OCI-LY3 (cell line): ENCODE measurements around the gene PRKAA2.

Experiments used
- H2AFZ ChIP-seq: fragments of 200-600, 300-600 bp; shearing (Covaris generic); 2 replicates; pipeline ENCODE4 v1.6.0; 2014; ENCODE audit warnings: antibody characterized with exemption, low read depth, low read length
- H3K27ac ChIP-seq: fragments of 200-600, 300-600 bp; sonication (generic); 2 replicates; pipeline ENCODE4 v1.5.1; 2014; ENCODE audit warnings: mild to moderate bottlenecking, low read length, moderate library complexity, mixed read lengths
- H3K27me3 ChIP-seq: fragments of 200-600, 300-600 bp; sonication (generic); 2 replicates; pipeline ENCODE4 v1.6.1; 2014; ENCODE audit warnings: low read depth, low read length, mixed read lengths
- H3K36me3 ChIP-seq: fragments of 200-600, 300-600 bp; sonication (generic); replicated peaks from 2 replicates; pipeline ENCODE3; 2014; ENCODE audit warnings: low read depth, low read length, mixed read lengths
- H3K4me1 ChIP-seq: fragments of 300-600, 200-600 bp; sonication (generic); 2 replicates; pipeline ENCODE4 v1.6.1; 2014; ENCODE audit warnings: low read length, mixed read lengths
- H3K4me2 ChIP-seq: fragments of 200-600, 300-600 bp; sonication (generic); 2 replicates; pipeline ENCODE4 v1.6.1; 2014; ENCODE audit warnings: low read length, mixed read lengths
- H3K4me3 ChIP-seq: fragments of 300-600, 200-600 bp; sonication (generic); 2 replicates; pipeline ENCODE4 v1.5.1; 2014; ENCODE audit warnings: antibody characterized with exemption, mild to moderate bottlenecking, low read length, moderate library complexity
- H3K79me2 ChIP-seq: fragments of 300-600, 200-600 bp; shearing (Covaris generic); 2 replicates; pipeline ENCODE4 v1.6.1; 2014; ENCODE audit warnings: mild to moderate bottlenecking, low read length, mixed read lengths
- H3K9ac ChIP-seq: fragments of 300-600, 200-600 bp; shearing (Covaris generic); 2 replicates; pipeline ENCODE4 v1.6.0; 2014; ENCODE audit warnings: mild to moderate bottlenecking, low read length, moderate library complexity
- H3K9me3 ChIP-seq: fragments of 200-600, 300-600 bp; shearing (Covaris generic); 2 replicates; pipeline ENCODE4 v1.6.1; 2014; ENCODE audit warnings: low read length, mixed read lengths; ENCODE audit not compliant: insufficient read depth
- H4K20me1 ChIP-seq: fragments of 200-600, 300-600 bp; sonication (generic); 2 replicates; pipeline ENCODE4 v1.6.1; 2016; ENCODE audit warnings: low read length, mixed read lengths; ENCODE audit not compliant: insufficient read depth
- CTCF ChIP-seq: fragments of 200-600, 300-600 bp; sonication (generic); IDR thresholded peaks from 2 replicates; pipeline ENCODE4 v1.5.1; 2014; ENCODE audit warnings: antibody characterized with exemption, low read length, low read depth
- EZH2phosphoT487 ChIP-seq: fragments of 200-600 bp; shearing (Covaris generic); IDR thresholded peaks from 2 replicates; pipeline ENCODE4 v1.6.1; 2018; ENCODE audit warnings: antibody characterized with exemption, mixed run types, low read depth

PRKAA2 gene

GRCh38 chr1:56710646-56711045 lies 65.5 kb downstream of the PRKAA2 start:
- no peak overlapping the region for H3K4me3 ChIP-seq
- no peak for TF ChIP-seq EZH2phosphoT487
- TF ChIP-seq CTCF, result no peak
- no peaks in the 10 kb centered on the region for H3K36me3 ChIP-seq
- H3K4me2 ChIP-seq, result no peak overlapping the region
- no peaks in the 10 kb centered on the region for H3K9me3 ChIP-seq
- H3K79me2 ChIP-seq, result no peaks in the 10 kb centered on the region
- no peaks in the 10 kb centered on the region for H3K4me1 ChIP-seq
- H3K27ac ChIP-seq, result no peak overlapping the region
- H2AFZ ChIP-seq, result no peak overlapping the region
- no peaks in the 10 kb centered on the region for H3K27me3 ChIP-seq
- H3K9ac ChIP-seq, result no peak overlapping the region
- H4K20me1 ChIP-seq, result no peaks in the 10 kb centered on the region

DNA sequence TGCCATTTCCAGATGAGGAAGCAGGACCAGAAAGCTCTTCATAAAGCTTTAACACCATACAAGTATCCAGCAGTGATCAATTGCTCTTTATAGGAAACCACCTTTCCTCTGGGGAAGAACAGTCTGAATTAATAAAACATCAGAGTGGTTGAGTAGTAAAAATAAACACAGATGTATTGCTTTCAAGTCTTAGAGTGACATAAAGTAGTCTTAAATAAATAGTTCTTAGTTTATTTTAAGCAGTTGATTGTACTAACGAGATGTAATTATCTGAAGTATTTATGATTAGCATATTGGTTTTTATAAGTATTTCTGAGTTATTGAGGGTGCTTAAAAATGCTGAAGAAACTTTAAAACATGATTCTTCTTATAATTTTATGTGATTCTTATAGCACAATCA lies 67.0 kb downstream of the PRKAA2 start:
- TF ChIP-seq CTCF (no peak), EZH2phosphoT487 (no peak)
- Histone ChIP-seq H2AFZ (no peak overlapping the region), H3K9me3 (no peaks in the 10 kb centered on the region), H3K27ac (no peak overlapping the region), H3K9ac (no peak overlapping the region), H3K27me3 (no peaks in the 10 kb centered on the region), H3K4me1 (no peaks in the 10 kb centered on the region), H3K79me2 (no peaks in the 10 kb centered on the region), H4K20me1 (no peaks in the 10 kb centered on the region), H3K4me2 (no peak overlapping the region), H3K4me3 (no peak overlapping the region), H3K36me3 (no peaks in the 10 kb centered on the region)

DNA sequence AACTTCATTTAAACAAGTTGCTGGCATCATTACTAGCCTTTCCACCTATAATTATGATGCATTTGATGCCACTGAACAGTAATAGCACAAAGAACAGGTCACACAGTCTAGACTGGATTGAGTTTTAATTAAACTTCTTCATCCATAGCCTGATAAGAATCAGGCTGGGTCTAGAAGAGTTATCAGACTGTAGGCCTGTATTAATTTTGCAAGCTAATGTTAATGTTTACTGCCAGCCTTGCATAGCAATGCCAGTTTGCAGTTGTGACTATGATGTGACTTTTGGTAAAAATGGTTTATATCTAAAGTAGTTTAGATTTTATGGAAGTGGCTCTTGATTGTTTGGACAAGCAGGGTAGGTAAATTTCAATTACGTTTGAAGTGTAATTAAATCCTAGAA lies 68.0 kb downstream of the PRKAA2 start:
- H3K4me3 ChIP-seq, result no peak overlapping the region
- no peak overlapping the region for H3K4me2 ChIP-seq
- H3K9ac ChIP-seq, result no peak overlapping the region
- H3K27me3 ChIP-seq, result no peaks in the 10 kb centered on the region
- no peaks in the 10 kb centered on the region for H3K79me2 ChIP-seq
- H3K9me3 ChIP-seq, result no peaks in the 10 kb centered on the region
- H2AFZ ChIP-seq, result no peak overlapping the region
- no peaks in the 10 kb centered on the region for H3K4me1 ChIP-seq
- H4K20me1 ChIP-seq, result no peaks in the 10 kb centered on the region
- no peak overlapping the region for H3K27ac ChIP-seq
- no peak for TF ChIP-seq CTCF
- no peak for TF ChIP-seq EZH2phosphoT487
- H3K36me3 ChIP-seq, result no peaks in the 10 kb centered on the region

DNA sequence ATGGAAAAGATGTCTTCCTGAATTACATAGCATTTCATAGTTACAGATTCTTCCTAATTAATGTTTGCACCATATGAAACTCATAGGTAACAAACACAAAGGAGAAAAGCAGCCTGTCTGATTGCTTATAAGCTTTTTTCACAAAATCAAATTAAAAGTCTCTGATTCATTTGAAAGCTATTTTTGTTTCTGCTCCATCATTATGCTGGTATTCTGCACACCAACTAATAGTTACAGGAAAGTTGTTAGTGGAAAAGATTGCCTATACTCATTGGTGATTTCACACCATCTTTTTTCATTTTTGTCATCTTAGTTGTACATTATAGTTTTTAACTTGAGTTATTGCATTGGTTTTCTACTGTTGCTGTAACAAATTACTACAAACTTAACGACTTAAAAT lies 70.0 kb downstream of the PRKAA2 start:
- Histone ChIP-seq H3K27ac (no peak overlapping the region), H3K27me3 (no peaks in the 10 kb centered on the region), H4K20me1 (no peaks in the 10 kb centered on the region), H3K36me3 (no peaks in the 10 kb centered on the region), H3K9ac (no peak overlapping the region), H3K4me2 (no peak overlapping the region), H3K79me2 (no peaks in the 10 kb centered on the region), H3K4me1 (no peaks in the 10 kb centered on the region), H3K9me3 (no peaks in the 10 kb centered on the region), H2AFZ (no peak overlapping the region), H3K4me3 (no peak overlapping the region)
- TF ChIP-seq EZH2phosphoT487 (no peak), CTCF (no peak)
